HepG2 (cell line): Measurements from ENCODE around the gene UBAC2. TPM values are rescaled to one million over a fixed set of nuclear protein-coding genes. Genes with fewer than 3 reads are reported as not detected.

Experiments used
- ATAC-seq: fragments of 200-7000 bp; cut with Tn5 transposase; 3 replicates; pipeline ENCODE4 v1.9.1; 2020; ENCODE audit warnings: mild to moderate bottlenecking, moderate library complexity
- BruUV-seq: library from RNA; stranded (reverse); fragments of 400-500 nt; replicated peaks from 2 replicates; lab custom pipeline; 2021; lab: Mats Ljungman, UMichigan
- CTCF ChIA-PET: fragments of 300-600 bp; formaldehyde crosslinking; extraction: SDS; loops from one replicate; lab custom pipeline; 2021; ENCODE audit warnings: low total read pairs, inconsistent platforms, low intra/inter-chr PET ratio; lab: Yijun Ruan, JAX
- POLR2A ChIA-PET: fragments of 350-600 bp; sonication (Branson Sonifier 250); formaldehyde crosslinking; loops from one replicate; lab custom pipeline; 2020; ENCODE audit warnings: antibody characterized with exemption, inconsistent platforms; lab: Yijun Ruan, JAX
- DNase-seq: peaks from one replicate; pipeline ENCODE4 v3.0.0-alpha.2; 2015; ENCODE audit warnings: low spot score
- FAIRE-seq: peaks from 3 replicates; lab custom pipeline; 2011; peaks lifted over from hg19 to GRCh38; lab: Jason Lieb, UNC
- H2AFZ ChIP-seq: one replicate; pipeline ENCODE4 v1.6.1; 2011; ENCODE audit warnings: low read length, inconsistent platforms
- H3K27ac ChIP-seq: fragments of 300-600 bp; 3 replicates; pipeline ENCODE4 v1.8.0; 2011; ENCODE audit warnings: mixed run types, mild to moderate bottlenecking, mixed read lengths, low read length, inconsistent platforms; ENCODE audit not compliant: insufficient read depth; ENCODE audit errors: extremely low read length
- H3K27me3 ChIP-seq, 2 experiments: fragments of 200-600 bp in 1 of 2; 2 replicates in 1 of 2; 3 replicates in 1 of 2; pipeline versions ENCODE4 v1.6.0 to v1.8.0; 2011; ENCODE audit warnings: low read length in 2 of 2, mild to moderate bottlenecking in 2 of 2, moderate library complexity in 2 of 2, inconsistent platforms in 1 of 2; ENCODE audit not compliant: insufficient read depth in 2 of 2, control insufficient read depth in 1 of 2
- H3K36me3 ChIP-seq, 2 experiments: fragments of 200-600 bp in 1 of 2; replicated peaks in 1 of 2; 2 replicates in 1 of 2; 3 replicates in 1 of 2; pipeline versions ENCODE4 v1.5.1 to v1.8.0; 2011; ENCODE audit warnings: low read length in 2 of 2, inconsistent platforms in 1 of 2; ENCODE audit not compliant: insufficient read depth in 2 of 2, control insufficient read depth in 1 of 2
- H3K4me1 ChIP-seq: 2 replicates; pipeline ENCODE4 v1.5.1; 2012; ENCODE audit warnings: low read length, inconsistent platforms; ENCODE audit not compliant: insufficient read depth
- H3K4me2 ChIP-seq: 2 replicates; pipeline ENCODE4 v1.6.0; 2011; ENCODE audit warnings: low read depth, low read length, inconsistent platforms
- H3K4me3 ChIP-seq, 3 experiments: fragments of 200-600 bp in 1 of 3; sonication (generic), shearing (Covaris generic) in 1 of 3; replicated peaks in 1 of 3; 2 replicates each; pipeline ENCODE4 v1.5.1; 2011 to 2016; ENCODE audit warnings: low read length in 3 of 3, inconsistent platforms in 2 of 3, low read depth in 2 of 3, mild to moderate bottlenecking in 2 of 3, control low read depth in 1 of 3, mixed read lengths in 1 of 3; ENCODE audit not compliant: insufficient read depth in 1 of 3
- H3K79me2 ChIP-seq: one replicate; pipeline ENCODE4 v1.6.1; 2011; ENCODE audit warnings: low read length, inconsistent platforms; ENCODE audit not compliant: insufficient read depth
- H3K9ac ChIP-seq: 2 replicates; pipeline ENCODE4 v1.6.0; 2011; ENCODE audit warnings: mild to moderate bottlenecking, low read depth, low read length, inconsistent platforms; ENCODE audit not compliant: insufficient read depth
- H3K9me3 ChIP-seq: 2 replicates; pipeline ENCODE4 v1.5.1; 2012; ENCODE audit warnings: mild to moderate bottlenecking, low read length
- H4K20me1 ChIP-seq: 2 replicates; pipeline ENCODE4 v1.6.0; 2011; ENCODE audit warnings: inconsistent platforms, mild to moderate bottlenecking, low read length, moderate library complexity; ENCODE audit not compliant: insufficient read depth
- AGO2 ChIP-seq: fragments of 200-400 bp; formaldehyde crosslinking; optimal IDR thresholded peaks from 2 replicates; pipeline ENCODE3; 2017; ENCODE audit warnings: mild to moderate bottlenecking, low read depth, low read length, moderate library complexity
- BATF2 ChIP-seq: sonication (generic); formaldehyde crosslinking; IDR thresholded peaks from 2 replicates; pipeline ENCODE4 v1.8.0; 2022; ENCODE audit warnings: mild to moderate bottlenecking, missing genetic modification reagents, moderate library complexity
- CERS6 ChIP-seq: sonication (generic); formaldehyde crosslinking; IDR thresholded peaks from 2 replicates; pipeline ENCODE4 v1.5.0; 2020; ENCODE audit warnings: missing genetic modification reagents
- NCOA5 ChIP-seq: sonication (generic); formaldehyde crosslinking; IDR thresholded peaks from 2 replicates; pipeline ENCODE4 v1.4.0; 2020; ENCODE audit warnings: missing genetic modification reagents
- ZBTB7B ChIP-seq: sonication (generic); formaldehyde crosslinking; IDR thresholded peaks from 2 replicates; pipeline ENCODE4 v1.4.0; 2020; ENCODE audit warnings: missing genetic modification reagents
- ZC3H13 ChIP-seq: sonication (generic); formaldehyde crosslinking; IDR thresholded peaks from 2 replicates; pipeline ENCODE4 v1.8.1; 2023; ENCODE audit warnings: mild to moderate bottlenecking, missing genetic modification reagents, moderate library complexity
- ZNF616 ChIP-seq: sonication (generic); formaldehyde crosslinking; IDR thresholded peaks from 2 replicates; pipeline ENCODE4 v1.5.0; 2020; ENCODE audit warnings: low read depth, mild to moderate bottlenecking, missing genetic modification reagents
- ZNF878 ChIP-seq: sonication (generic); formaldehyde crosslinking; IDR thresholded peaks from 2 replicates; pipeline ENCODE4 v1.8.1; 2023; ENCODE audit warnings: mild to moderate bottlenecking, missing genetic modification reagents, moderate library complexity
- WGBS: methylation state at CpG from one replicate; pipeline ENCODE4 v1.1.6; 2017; ENCODE audit warnings: low lambda C conversion rate; 5-methylcytosine and 5-hydroxymethylcytosine counted together
- in situ Hi-C: cut with HindIII; loops from 2 replicates; pipeline ENCODE4 v1.10.0; 2017; ENCODE audit warnings: low pct_unique_long_range_greater_than_20kb; ENCODE audit not compliant: extremely low pct_ligation_motif_present
- intact Hi-C: fragments of 100-400 bp; cut with micrococcal nuclease; formaldehyde crosslinking; loops from one replicate; pipeline ENCODE4 v1.10.0; 2022; ENCODE audit not compliant: unreplicated experiment
- polyA plus RNA-seq, 8 experiments: library from polyadenylated mRNA; depleted of rRNA in 3 of 8; stranded (reverse) in 7 of 8; unstranded in 1 of 8; fragments of >200 nt; fragmentation: Illumina TruSeq in 4 of 8; extraction: Trizol in 4 of 8; gene quantifications; 2 replicates each; pipeline versions ENCODE4 v1.2.1 to v1.2.3, GENCODE V29; 2011 to 2016; ENCODE audit warnings: low read depth in 4 of 8, missing spikeins in 1 of 8, mixed read lengths in 1 of 8; ENCODE audit not compliant: insufficient read depth in 1 of 8
- total RNA-seq, 5 experiments: library from RNA; depleted of rRNA; stranded (reverse); fragments of >200 nt; fragmentation: Illumina TruSeq; extraction: Trizol; gene quantifications; 2 replicates each; pipeline ENCODE4 v1.2.3, GENCODE V29; 2016; ENCODE audit warnings: low read depth in 1 of 5

UBAC2 gene
- total and polyA plus RNA-seq, 2 of the 13 experiments (the other 11 are each of a cell fraction or from before 2014, with no cell fraction given), result 61.3 to 80.8 TPM

- 97% methylated on average over 4 of the region's 4 CpGs for WGBS
- FAIRE-seq, result no peak
- H2AFZ ChIP-seq, result no peak overlapping the region
- H4K20me1 ChIP-seq, result peaks cover 3% of the 10 kb centered on the region; the same call in 1 of the 2 replicates
- in situ Hi-C loops (no loop called here), intact Hi-C loops (no loop called here)
- ChIA-PET POLR2A (no interaction called here), CTCF (no interaction called here)
- H3K79me2 ChIP-seq, result no peaks in the 10 kb centered on the region
- H3K4me2 ChIP-seq, result no peak overlapping the region
- no peak overlapping the region for H3K9ac ChIP-seq
- H3K4me3 ChIP-seq, result no peak overlapping the region
- no peaks in the 10 kb centered on the region for H3K9me3 ChIP-seq
- H3K36me3 ChIP-seq, result peaks cover 3 to 18% of the 10 kb centered on the region in 2 experiments; a peak in 4 of 5 replicates
- ATAC-seq, result no peak
- H3K27me3 ChIP-seq, result no peaks in the 10 kb centered on the region
- TF ChIP-seq AGO2 (no peak), ZBTB7B (CRISPR knock-in tag) (no peak), ZNF878 (CRISPR knock-in tag) (no peak), ZNF616 (no peak), ZC3H13 (no peak), CERS6 (CRISPR knock-in tag) (no peak), BATF2 (CRISPR knock-in tag) (no peak), NCOA5 (CRISPR knock-in tag) (no peak)
- H3K27ac ChIP-seq, result no peak overlapping the region
- DNase-seq, result no peak
- no TSS peak for BruUV-seq
- no peaks in the 10 kb centered on the region for H3K4me1 ChIP-seq
Measured at GRCh38 chr13:99277629-99278028, 77.0 kb downstream of the UBAC2 start.
